ENCODE data around the gene TECR. TPM values are rescaled to one million over a fixed set of nuclear protein-coding genes. Genes with fewer than 3 reads are reported as not detected.

Gene TECR
- total and polyA plus RNA-seq, 2 of the 13 experiments (the other 11 are each of a cell fraction or from before 2014, with no cell fraction given) = 54.9 to 121 TPM

- TF ChIP-seq MIER2 (CRISPR knock-in tag; IDR thresholded peaks at IDR 0.05) (no peak), SP2 (CRISPR knock-in tag; IDR thresholded peaks at IDR 0.05) (no peak), ZNF879 (CRISPR knock-in tag; IDR thresholded peaks at IDR 0.05) (no peak), E2F1 (CRISPR knock-in tag; IDR thresholded peaks at IDR 0.05) (no peak), TFE3 (CRISPR knock-in tag; IDR thresholded peaks at IDR 0.05) (no peak), RFX1 (IDR thresholded peaks at IDR 0.05) (no peak), KLF16 (CRISPR knock-in tag; IDR thresholded peaks at IDR 0.05) (0 out of 4 replicates have a peak, but pooled peaks of 1 of the 2 experiments have one; percentile 30), HOXA7 (CRISPR knock-in tag; IDR thresholded peaks at IDR 0.05) (no peak), HOXA3 (CRISPR knock-in tag; IDR thresholded peaks at IDR 0.05) (no peak), ZFY (CRISPR knock-in tag; IDR thresholded peaks at IDR 0.05) (no peak; the same call in 1 of the 2 replicates), SP1 (IDR thresholded peaks at IDR 0.05) (no peak), SP1 (CRISPR knock-in tag; IDR thresholded peaks at IDR 0.05) (no peak), RERE (CRISPR knock-in tag; IDR thresholded peaks at IDR 0.05; ENCODE audit: low read depth) (no peak), ATF5 (CRISPR knock-in tag; IDR thresholded peaks at IDR 0.05; ENCODE audit: low read depth) (no peak), RBM39 (IDR thresholded peaks at IDR 0.05; ENCODE audit: low read depth, low read length, poor library complexity, severe bottlenecking) (peak; percentile 34), ZNF589 (CRISPR knock-in tag; conservative IDR thresholded peaks at IDR 0.05) (no peak), ZNF724P (CRISPR knock-in tag; IDR thresholded peaks at IDR 0.05; ENCODE audit: borderline replicate concordance) (no peak)
Measured at GRCh38 chr19:14497228-14497921, 32.0 kb upstream of the TECR start (continued).
